Measurements from ENCODE around the gene SLC6A17.

- no peak for TF ChIP-seq CTCF (IDR thresholded peaks at IDR 0.05)
- TF ChIP-seq POLR2A (IDR thresholded peaks at IDR 0.05; ENCODE audit: low read depth) = no peak
- TF ChIP-seq POLR2AphosphoS5 (IDR thresholded peaks at IDR 0.05) = no peak
- TF ChIP-seq EP300 (IDR thresholded peaks at IDR 0.05) = no peak
Measured at GRCh38 chr1:110206261-110206920, 56.1 kb downstream of the SLC6A17 start.

All from esophagus muscularis mucosa (tissue), 4 donors.